ENCODE results near the gene TDRD12. TPM values are rescaled to one million over a fixed set of nuclear protein-coding genes. Genes with fewer than 3 reads are reported as not detected.

The TDRD12 gene
- total RNA-seq, 2 experiments from 2014 or later: 0.12 to 0.23 TPM

GRCh38 chr19:32873247-32873959, 153.8 kb downstream of the TDRD12 start:
- Mint-ChIP-seq H3K27ac (no peak overlapping the region), H3K27me3 (no peaks in the 10 kb centered on the region), H3K4me3 (no peak overlapping the region), H3K36me3 (ENCODE audit: low read depth) (peaks cover 5% of the 10 kb centered on the region), H3K9me3 (ENCODE audit: low read depth) (no peaks in the 10 kb centered on the region), H3K4me1 (peaks cover 3% of the 10 kb centered on the region)
- CTCF ChIA-PET: interaction anchor here (0.6 kb wide), 1 partner anchor 1246 kb away, joined by 3 read pairs; no protein-coding TSS in a partner anchor
- intact Hi-C loops (cut with DNase I, micrococcal nuclease): no loop called here
- POLR2A ChIA-PET: no interaction called here
- ATAC-seq: peak; percentile 26
- DNase-seq: peak; percentile 50

DNA sequence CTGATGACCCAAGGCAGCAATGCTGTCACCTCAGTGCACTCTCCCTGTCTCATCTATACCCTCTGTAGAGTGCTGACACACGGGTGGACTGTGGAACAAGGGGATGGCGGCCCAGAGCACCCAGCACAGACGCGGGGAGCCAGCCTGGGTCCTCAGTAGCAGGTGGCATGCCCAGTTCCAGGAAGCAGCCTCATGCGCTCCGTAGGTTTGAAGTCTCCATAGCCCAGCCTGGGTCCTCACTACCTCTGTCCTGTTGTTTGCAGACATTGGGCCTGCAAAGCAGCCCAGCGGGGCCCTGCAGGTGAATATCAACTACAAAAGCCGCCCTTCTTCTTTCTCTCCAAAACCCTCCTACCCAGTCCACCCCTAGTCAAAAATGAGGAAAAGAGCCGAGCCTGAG, 155.0 kb downstream of the TDRD12 start:
- DNase-seq: no peak
- POLR2A ChIA-PET: no interaction called here
- Mint-ChIP-seq H3K4me1 (peaks cover 3% of the 10 kb centered on the region), H3K27me3 (no peaks in the 10 kb centered on the region), H3K4me3 (no peak overlapping the region), H3K9me3 (ENCODE audit: low read depth) (no peaks in the 10 kb centered on the region), H3K27ac (no peak overlapping the region), H3K36me3 (ENCODE audit: low read depth) (peaks cover 7% of the 10 kb centered on the region)
- intact Hi-C loops (cut with DNase I, micrococcal nuclease): no loop called here
- ATAC-seq: no peak
- CTCF ChIA-PET: no interaction called here

GRCh38 chr19:32875428-32875827, 155.9 kb downstream of the TDRD12 start:
- H3K27me3 Mint-ChIP-seq: no peaks in the 10 kb centered on the region
- no peak overlapping the region for H3K4me3 Mint-ChIP-seq
- ChIA-PET CTCF (no interaction called here), POLR2A (no interaction called here)
- intact Hi-C loops (cut with DNase I, micrococcal nuclease): no loop called here
- H3K9me3 Mint-ChIP-seq (ENCODE audit: low read depth): no peaks in the 10 kb centered on the region
- ATAC-seq (no peak), DNase-seq (no peak)
- no peak overlapping the region for H3K27ac Mint-ChIP-seq
- peaks cover 3% of the 10 kb centered on the region for H3K4me1 Mint-ChIP-seq
- peaks cover 7% of the 10 kb centered on the region for H3K36me3 Mint-ChIP-seq (ENCODE audit: low read depth)

- no peaks in the 10 kb centered on the region for H3K9me3 Mint-ChIP-seq (ENCODE audit: low read depth)
- ChIA-PET CTCF (no interaction called here), POLR2A (no interaction called here)
- DNase-seq (no peak), ATAC-seq (no peak)
- no peaks in the 10 kb centered on the region for H3K27me3 Mint-ChIP-seq
- peaks cover 3% of the 10 kb centered on the region for H3K4me1 Mint-ChIP-seq
- no peak overlapping the region for H3K4me3 Mint-ChIP-seq
- intact Hi-C loops (cut with DNase I, micrococcal nuclease): no loop called here
- H3K27ac Mint-ChIP-seq: no peak overlapping the region
- peaks cover 7% of the 10 kb centered on the region for H3K36me3 Mint-ChIP-seq (ENCODE audit: low read depth)
Observed at GRCh38 chr19:32876236-32876918, 156.8 kb downstream of the TDRD12 start.

DNA sequence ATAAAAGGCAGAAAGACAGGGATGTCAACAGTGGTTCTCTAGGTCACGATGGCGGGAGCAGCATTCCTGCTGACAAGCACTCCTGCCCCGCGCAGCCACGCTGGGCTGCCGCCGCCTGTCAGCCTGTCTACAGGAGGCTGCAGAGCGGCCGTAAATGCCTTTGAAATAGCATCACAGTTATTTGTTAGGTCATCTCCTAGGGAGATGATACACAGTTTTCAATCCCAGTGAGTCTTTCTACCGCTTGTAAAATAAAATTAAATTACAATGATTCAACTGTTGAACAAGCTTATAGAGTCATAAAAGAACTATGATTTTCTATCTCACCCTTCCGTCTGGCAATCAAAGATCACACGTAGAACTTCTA, 157.3 kb downstream of the TDRD12 start:
- POLR2A ChIA-PET: interaction anchor here (0.6 kb wide), 1 partner anchor 89 kb away, joined by 5 read pairs; no protein-coding TSS in a partner anchor
- Mint-ChIP-seq H3K36me3 (ENCODE audit: low read depth) (peaks cover 7% of the 10 kb centered on the region), H3K4me3 (no peak overlapping the region), H3K27me3 (no peaks in the 10 kb centered on the region), H3K4me1 (peaks cover 3% of the 10 kb centered on the region), H3K9me3 (ENCODE audit: low read depth) (no peaks in the 10 kb centered on the region), H3K27ac (no peak overlapping the region)
- ATAC-seq (no peak), DNase-seq (no peak)
- CTCF ChIA-PET: no interaction called here
- intact Hi-C loops (cut with DNase I, micrococcal nuclease): no loop called here

Other genes with a start within 250 kb of the TDRD12 start
- 100 to 1,000 TPM; 268 to 272 TPM for gene PDCD5, start 138.6 kb upstream of the TDRD12 start, total RNA-seq
- gene ANKRD27, start 44.6 kb upstream of the TDRD12 start, total RNA-seq: 10 to 100 TPM; 36.6 to 37.0 TPM
- under 1 TPM; 0.05 to 0.07 TPM for gene RGS9BP, start 43.9 kb upstream of the TDRD12 start, total RNA-seq
- gene NUDT19, start 27.9 kb upstream of the TDRD12 start, total RNA-seq: 10 to 100 TPM; 14.7 to 17.7 TPM
- under 1 TPM in 1 of 2 experiments, not detected in 1; 0.14 TPM for gene SLC7A9, start 150.0 kb downstream of the TDRD12 start, total RNA-seq

Data from activated CD4-positive, alpha-beta T cell treated with anti-CD3 and anti-CD28 coated beads for 36 hours (primary cell).